Endothelial cell of umbilical vein (primary cell): ENCODE measurements around the gene PPP1R7. TPM values are rescaled to one million over a fixed set of nuclear protein-coding genes. Genes with fewer than 3 reads are reported as not detected.

ENCODE experiments used
- BruUV-seq: library from RNA; stranded (reverse); fragments of 400-500 nt; replicated peaks from 2 replicates; lab custom pipeline; 2021; lab: Mats Ljungman, UMichigan
- CTCF ChIA-PET: fragments of 300-600, 350-600 bp; sonication (Branson Sonifier 250); formaldehyde crosslinking; loops from one replicate; lab custom pipeline; 2021; ENCODE audit warnings: antibody characterized with exemption, inconsistent platforms; lab: Charles Lee
- POLR2A ChIA-PET: fragments of 300-600, 350-600 bp; sonication (Branson Sonifier 250); formaldehyde crosslinking; loops from one replicate; lab custom pipeline; 2021; ENCODE audit warnings: antibody characterized with exemption, inconsistent platforms; lab: Charles Lee
- DNase-seq: peaks from one replicate; pipeline ENCODE4 v3.0.0-alpha.2; 2011; ENCODE audit warnings: low read depth, low spot score
- FAIRE-seq: peaks from 2 replicates; lab custom pipeline; 2011; peaks lifted over from hg19 to GRCh38; lab: Jason Lieb, UNC
- H2AFZ ChIP-seq: 2 replicates; pipeline ENCODE4 v1.6.0; 2012; ENCODE audit warnings: low read depth, low read length, control low read depth, inconsistent platforms
- H3K27ac ChIP-seq: 2 replicates; pipeline ENCODE4 v1.5.1; 2011; ENCODE audit warnings: low read depth, mild to moderate bottlenecking, control low read depth, low read length, moderate library complexity; ENCODE audit not compliant: insufficient read depth
- H3K27me3 ChIP-seq, 2 experiments: 2 replicates each; pipeline versions ENCODE4 v1.6.0 to v1.6.1; 2011; ENCODE audit warnings: low read length in 2 of 2, mixed read lengths in 1 of 2; ENCODE audit not compliant: control insufficient read depth in 2 of 2, insufficient read depth in 2 of 2
- H3K36me3 ChIP-seq, 2 experiments: 2 replicates in 1 of 2; 3 replicates in 1 of 2; pipeline ENCODE4 v1.5.1; 2011; ENCODE audit warnings: low read length in 2 of 2, mild to moderate bottlenecking in 1 of 2, moderate library complexity in 1 of 2; ENCODE audit not compliant: control insufficient read depth in 2 of 2, insufficient read depth in 2 of 2; ENCODE audit errors: extremely low read depth in 1 of 2
- H3K4me1 ChIP-seq: 3 replicates; pipeline ENCODE4 v1.5.1; 2011; ENCODE audit warnings: mild to moderate bottlenecking, low read length; ENCODE audit not compliant: control insufficient read depth, insufficient read depth; ENCODE audit errors: extremely low read depth
- H3K4me2 ChIP-seq: 2 replicates; pipeline ENCODE4 v1.6.1; 2011; ENCODE audit warnings: low read length, control low read depth, mixed read lengths; ENCODE audit not compliant: insufficient read depth
- H3K4me3 ChIP-seq, 3 experiments: fragments of 200-600 bp in 1 of 3; sonication (generic), shearing (Covaris generic) in 1 of 3; replicated peaks in 1 of 3; 2 replicates each; pipeline ENCODE4 v1.5.1; 2011 to 2016; ENCODE audit warnings: control low read depth in 3 of 3, low read length in 3 of 3, mild to moderate bottlenecking in 2 of 3, inconsistent platforms in 1 of 3, low read depth in 1 of 3, moderate library complexity in 1 of 3; ENCODE audit not compliant: insufficient read depth in 1 of 3
- H3K79me2 ChIP-seq: 2 replicates; pipeline ENCODE4 v1.6.0; 2012; ENCODE audit warnings: low read length, inconsistent platforms; ENCODE audit not compliant: control insufficient read depth, insufficient read depth
- H3K9ac ChIP-seq: replicated peaks from 2 replicates; pipeline ENCODE3; 2011; ENCODE audit warnings: low read length, control low read depth; ENCODE audit not compliant: insufficient read depth; ENCODE audit errors: extremely low read depth
- H3K9me1 ChIP-seq: replicated peaks from 3 replicates; pipeline ENCODE4 v1.6.0; 2011; ENCODE audit warnings: mild to moderate bottlenecking, low read length; ENCODE audit not compliant: control insufficient read depth, insufficient read depth; ENCODE audit errors: extremely low read depth
- H3K9me3 ChIP-seq: replicated peaks from 2 replicates; pipeline ENCODE4 v1.5.1; 2012; ENCODE audit warnings: low read length, inconsistent platforms; ENCODE audit not compliant: control insufficient read depth, insufficient read depth
- H4K20me1 ChIP-seq: replicated peaks from 2 replicates; pipeline ENCODE3; 2011; ENCODE audit warnings: mild to moderate bottlenecking, low read length; ENCODE audit not compliant: control insufficient read depth, insufficient read depth; ENCODE audit errors: extremely low read depth
- CTCF ChIP-seq, 2 donors: IDR thresholded peaks; 1 replicate in 1 of 2; 2 replicates in 1 of 2; pipeline ENCODE4 v1.5.1; 2011; ENCODE audit warnings: low read length in 2 of 2, mild to moderate bottlenecking in 2 of 2, moderate library complexity in 2 of 2, control low read depth in 1 of 2, inconsistent platforms in 1 of 2, low read depth in 1 of 2; ENCODE audit not compliant: insufficient read depth in 1 of 2; ENCODE audit errors: extremely low read depth in 1 of 2
- EZH2 ChIP-seq: IDR thresholded peaks from 2 replicates; pipeline ENCODE4 v1.6.1; 2012; ENCODE audit warnings: borderline replicate concordance, low read depth, mild to moderate bottlenecking, moderate library complexity, low read length, inconsistent platforms; ENCODE audit not compliant: severe bottlenecking
- FOS ChIP-seq: IDR thresholded peaks from 2 replicates; pipeline ENCODE4 v1.6.1; 2011; ENCODE audit warnings: mild to moderate bottlenecking, low read length, moderate library complexity, borderline replicate concordance; ENCODE audit not compliant: insufficient read depth
- GATA2 ChIP-seq: IDR thresholded peaks from 2 replicates; pipeline ENCODE4 v1.7.0; 2011; ENCODE audit warnings: low read depth, mild to moderate bottlenecking, moderate library complexity, mixed read lengths, low read length; ENCODE audit not compliant: insufficient read length, insufficient read depth
- JUN ChIP-seq: IDR thresholded peaks from 2 replicates; pipeline ENCODE4 v1.6.1; 2011; ENCODE audit warnings: borderline replicate concordance, low read depth; ENCODE audit not compliant: insufficient read length, insufficient read depth
- MAX ChIP-seq: IDR thresholded peaks from 2 replicates; pipeline ENCODE4 v1.6.1; 2011; ENCODE audit not compliant: insufficient read depth, insufficient read length
- MYC ChIP-seq: IDR thresholded peaks from one replicate; pipeline ENCODE4 v1.6.1; 2011; ENCODE audit warnings: mild to moderate bottlenecking, low read depth, low read length
- POLR2A ChIP-seq: IDR thresholded peaks from 2 replicates; pipeline ENCODE4 v1.6.1; 2012; ENCODE audit warnings: low read depth, mild to moderate bottlenecking, control low read depth, low read length
- POLR2AphosphoS5 ChIP-seq: IDR thresholded peaks from 2 replicates; pipeline ENCODE4 v1.6.1; 2012; ENCODE audit warnings: low read depth, mild to moderate bottlenecking, control low read depth, low read length, moderate library complexity; ENCODE audit not compliant: insufficient read depth
- dilution Hi-C: fragments of 300-500 bp; cut with MboI; formaldehyde crosslinking; loops from one replicate; pipeline ENCODE4 v1.15.0; 2019; ENCODE audit warnings: low sequenced_read_pairs; ENCODE audit not compliant: extremely low pct_ligation_motif_present
- intact Hi-C: fragments of 100-400 bp; cut with micrococcal nuclease; formaldehyde crosslinking; loops from one replicate; pipeline ENCODE4 v1.10.0; 2022
- polyA plus RNA-seq, 4 experiments: library from polyadenylated mRNA; depleted of rRNA in 3 of 4; stranded (reverse) in 3 of 4; unstranded in 1 of 4; fragments of >200 nt; gene quantifications; 2 replicates each; pipeline versions ENCODE4 v1.2.1 to v1.2.3, GENCODE V29; 2011 to 2012; ENCODE audit warnings: missing spikeins in 1 of 4
- total RNA-seq: library from RNA; stranded (reverse); gene quantifications from 2 replicates; pipeline ENCODE4 v1.2.3, GENCODE V29; 2021

Gene PPP1R7
- total and polyA plus RNA-seq, 2 donors (not counting 3 experiments of a cell fraction or from before 2014, with no cell fraction given) = 30.3 to 60.8 TPM

- H3K27ac ChIP-seq = no peak overlapping the region
- no peaks in the 10 kb centered on the region for H3K36me3 ChIP-seq
- TF ChIP-seq GATA2 (no peak), POLR2AphosphoS5 (no peak)
- no peaks in the 10 kb centered on the region for H3K9me1 ChIP-seq
- H3K9me3 ChIP-seq = no peaks in the 10 kb centered on the region
- intact Hi-C loops = no loop called here
- no peak overlapping the region for H3K4me3 ChIP-seq
- H3K4me1 ChIP-seq = no peaks in the 10 kb centered on the region
- no peaks in the 10 kb centered on the region for H4K20me1 ChIP-seq
- ChIA-PET POLR2A (no interaction called here), CTCF (interaction anchor here (0.9 kb wide), 1 partner anchor 206 kb away, joined by 3 read pairs; no protein-coding TSS in a partner anchor)
- FAIRE-seq = no peak
- H2AFZ ChIP-seq = no peak overlapping the region
- H3K9ac ChIP-seq = no peak overlapping the region
- no peak for DNase-seq
- H3K79me2 ChIP-seq = no peaks in the 10 kb centered on the region
- BruUV-seq = no TSS peak
- dilution Hi-C loops = no loop called here
- no peaks in the 10 kb centered on the region for H3K27me3 ChIP-seq
- no peak overlapping the region for H3K4me2 ChIP-seq
These were observed 39.0 kb downstream of the PPP1R7 start for GRCh38 chr2:241189093-241189855.

GRCh38 chr2:241189856-241190201, 39.6 kb downstream of the PPP1R7 start:
- Histone ChIP-seq H3K27me3 (no peaks in the 10 kb centered on the region), H4K20me1 (no peaks in the 10 kb centered on the region), H3K36me3 (no peaks in the 10 kb centered on the region), H3K79me2 (no peaks in the 10 kb centered on the region), H3K4me2 (no peak overlapping the region), H2AFZ (no peak overlapping the region), H3K9ac (no peak overlapping the region), H3K4me1 (no peaks in the 10 kb centered on the region), H3K9me1 (no peaks in the 10 kb centered on the region), H3K27ac (no peak overlapping the region), H3K9me3 (no peaks in the 10 kb centered on the region), H3K4me3 (no peak overlapping the region)
- dilution Hi-C loops = no loop called here
- ChIA-PET CTCF (interaction anchor here (0.9 kb wide), 1 partner anchor 206 kb away, joined by 3 read pairs; no protein-coding TSS in a partner anchor), POLR2A (no interaction called here)
- DNase-seq (no peak), FAIRE-seq (no peak)
- BruUV-seq = no TSS peak
- intact Hi-C loops = no loop called here
- TF ChIP-seq GATA2 (no peak), MYC (no peak), EZH2 (no peak), FOS (no peak), CTCF (IDR thresholded peaks at IDR 0.05; ENCODE audit: extremely low read depth in 1 of 2, insufficient read depth in 1 of 2, low read depth in 1 of 2, low read length in 2 of 2) (no peak), POLR2A (no peak), JUN (no peak), POLR2AphosphoS5 (no peak), MAX (no peak)
